GM19438 (cell line): ENCODE results near the gene ZNF77.
"Not testable (repeated sequence)": the region's sequence is repeated elsewhere in the genome, so short reads cannot be mapped to it uniquely, and the experiment has no call there.

Source experiments
- ATAC-seq: cut with Tn5 transposase; IDR thresholded peaks from one replicate; pipeline ENCODE4 v1.9.1; 2021; ENCODE audit warnings: low read depth; ENCODE audit not compliant: unreplicated experiment

ZNF77 gene

DNA sequence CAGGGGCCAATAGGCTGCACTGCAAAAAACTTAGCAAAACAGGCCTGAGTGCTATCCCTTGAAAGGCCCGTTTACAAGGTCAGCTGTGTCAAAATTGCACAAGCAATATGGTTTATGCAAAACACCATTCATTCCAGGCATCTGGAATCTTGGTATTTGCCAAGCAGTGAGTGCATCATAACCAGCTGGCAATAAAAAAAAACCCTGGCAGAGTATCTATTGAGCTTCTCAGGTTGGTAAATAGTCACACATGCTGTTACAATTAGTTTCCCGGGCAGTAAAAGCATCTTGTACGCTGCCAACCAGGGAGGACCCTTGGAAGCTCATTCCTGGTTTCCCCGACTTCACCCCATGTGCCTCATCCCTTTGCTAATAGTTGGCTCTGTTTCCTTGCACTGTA is 21.3 kb downstream of the ZNF77 start:
- ATAC-seq: no peak

- no peak for ATAC-seq
Measured at GRCh38 chr19:2922987-2923386, 21.8 kb downstream of the ZNF77 start.

GRCh38 chr19:2917275-2918184 is 27.2 kb downstream of the ZNF77 start:
- ATAC-seq: no peak

DNA sequence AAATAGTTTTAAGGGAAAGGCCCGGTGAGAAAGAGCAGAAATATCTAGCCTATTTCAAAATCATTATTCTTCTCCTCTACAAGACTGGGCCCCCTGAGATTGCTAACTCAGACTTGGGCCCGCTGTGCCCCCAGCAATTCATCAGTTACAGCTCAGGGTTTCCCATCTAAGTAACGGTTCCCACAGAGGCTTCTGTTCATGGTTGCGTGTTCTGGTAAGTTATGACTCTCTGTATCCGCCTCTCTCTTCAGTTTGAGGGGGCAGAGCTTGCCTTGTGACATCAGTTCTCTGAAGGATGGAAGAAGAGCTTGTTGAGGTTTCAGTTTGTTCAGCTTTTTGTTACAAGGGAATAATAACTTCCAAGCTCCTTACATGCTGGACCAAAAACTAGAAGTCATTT is 32.5 kb downstream of the ZNF77 start:
- no peak for ATAC-seq

GRCh38 chr19:2906631-2907195 is 38.1 kb downstream of the ZNF77 start:
- no peak for ATAC-seq

GRCh38 chr19:2905918-2906519 is 38.8 kb downstream of the ZNF77 start:
- ATAC-seq: no peak

- not testable (repeated sequence) for ATAC-seq
Measured at GRCh38 chr19:2903326-2903725, 41.4 kb downstream of the ZNF77 start.

- no peak for ATAC-seq
Measured at GRCh38 chr19:2902590-2903218, 42.1 kb downstream of the ZNF77 start.

- ATAC-seq: peak; percentile 93
Measured at GRCh38 chr19:2900296-2901252, 44.2 kb downstream of the ZNF77 start, which contains the start of gene ZNF57. Gene ZNF57 (plus strand): TSS chr19:2900928. CDS start chr19:2901046, 118 bp downstream.

- no peak for ATAC-seq
Measured at GRCh38 chr19:2896694-2897093, 48.1 kb downstream of the ZNF77 start.

GRCh38 chr19:2890531-2890930 is 54.2 kb downstream of the ZNF77 start:
- not testable (repeated sequence) for ATAC-seq

DNA sequence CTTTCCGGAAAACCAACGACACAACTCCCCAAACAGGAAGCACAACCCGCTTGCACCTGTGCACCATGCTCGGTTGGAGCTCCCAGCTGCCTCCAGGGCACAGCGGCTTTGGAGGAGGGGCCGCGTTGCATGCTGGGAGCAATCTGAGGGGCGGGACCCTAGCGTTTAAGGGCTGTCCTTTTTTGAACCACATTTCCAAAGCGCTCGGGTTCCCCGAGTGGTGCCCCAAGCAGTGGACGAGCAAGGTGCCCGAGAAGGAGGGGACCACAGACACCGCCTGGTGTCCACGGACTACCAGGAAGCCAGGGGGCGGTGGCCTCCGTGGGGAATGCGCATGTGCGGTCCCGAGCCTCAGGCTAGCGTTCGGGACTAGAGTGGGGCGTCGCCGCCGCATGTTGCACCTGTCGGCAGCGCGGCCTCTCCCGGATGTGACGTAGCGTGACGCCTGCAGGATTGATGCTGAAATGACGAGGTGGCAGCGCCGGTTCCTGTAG is 56.0 kb downstream of the ZNF77 start:
- ATAC-seq: no peak

GRCh38 chr19:2887391-2887914 is 57.3 kb downstream of the ZNF77 start:
- no peak for ATAC-seq

- no peak for ATAC-seq
Measured at GRCh38 chr19:2885736-2886135, 59.0 kb downstream of the ZNF77 start.

DNA sequence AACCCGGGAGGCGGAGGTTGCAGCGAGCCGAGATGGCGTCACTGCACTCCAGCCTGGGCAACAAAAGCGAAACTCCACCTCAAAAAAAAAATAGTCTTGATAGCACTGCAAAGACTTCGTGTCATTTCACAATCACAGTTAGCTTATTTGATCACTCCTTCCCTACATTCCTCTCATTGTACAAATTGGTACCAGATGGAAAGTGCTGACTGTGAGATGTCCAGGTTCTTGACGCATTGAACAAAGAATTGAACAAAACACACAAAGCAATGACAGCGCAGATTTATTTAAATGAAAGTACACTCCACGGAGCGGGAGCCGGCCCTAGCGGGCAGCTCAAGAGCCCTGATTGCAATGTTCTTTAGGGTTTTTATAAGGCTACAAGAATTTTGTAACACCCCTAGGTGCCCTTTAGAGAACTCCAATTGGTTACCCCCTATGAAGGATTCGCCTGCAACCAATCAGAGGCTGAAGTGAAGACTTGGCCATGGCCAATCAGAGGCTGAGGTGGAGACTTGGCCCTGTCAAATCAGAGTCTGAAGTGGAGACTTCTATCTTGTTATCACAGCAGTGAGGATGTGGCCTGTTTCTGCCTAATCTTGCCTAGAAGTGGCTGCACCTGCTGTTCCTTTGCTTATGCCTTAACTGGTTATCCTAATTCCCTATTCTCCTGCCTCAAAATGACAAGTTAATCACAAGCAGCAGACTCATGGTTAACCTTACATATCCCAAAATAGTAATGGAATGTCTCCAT is 60.9 kb downstream of the ZNF77 start:
- no peak for ATAC-seq
